Mucosa of gallbladder (tissue), 1 donor: ENCODE data around the gene TFAP2D. TPM values are rescaled to one million over a fixed set of nuclear protein-coding genes. Genes with fewer than 3 reads are reported as not detected.

Experiments
- DNase-seq: peaks from one replicate; pipeline ENCODE4 v3.0.0-alpha.2; 2020; ENCODE audit warnings: low spot score
- total RNA-seq: library from RNA; stranded (reverse); gene quantifications from one replicate; pipeline ENCODE4 v1.2.1, GENCODE V29; 2021
- donor health status: DM: no; HTN: no; CAD: no.

TFAP2D gene
- total RNA-seq, 1 donor from 2014 or later = not detected

GRCh38 chr6:50720623-50721022 lies 7.3 kb downstream of the TFAP2D start:
- no peak for DNase-seq

GRCh38 chr6:50721978-50722377 lies 8.7 kb downstream of the TFAP2D start:
- DNase-seq = no peak

GRCh38 chr6:50722829-50723554 lies 9.7 kb downstream of the TFAP2D start:
- DNase-seq = no peak

- DNase-seq = no peak
Measured at GRCh38 chr6:50724381-50725124, 11.2 kb downstream of the TFAP2D start.

GRCh38 chr6:50734488-50734887 lies 21.2 kb downstream of the TFAP2D start:
- DNase-seq = no peak

- DNase-seq = no peak
Measured at GRCh38 chr6:50742161-50742560, 28.8 kb downstream of the TFAP2D start.

GRCh38 chr6:50744976-50745375 lies 31.6 kb downstream of the TFAP2D start:
- DNase-seq = no peak

GRCh38 chr6:50762798-50763197 lies 49.5 kb downstream of the TFAP2D start:
- DNase-seq = no peak

GRCh38 chr6:50778696-50779095 lies 65.4 kb downstream of the TFAP2D start:
- no peak for DNase-seq

- no peak for DNase-seq
Measured at GRCh38 chr6:50780382-50780781, 67.1 kb downstream of the TFAP2D start.

GRCh38 chr6:50785921-50786320 lies 72.6 kb downstream of the TFAP2D start:
- no peak for DNase-seq

GRCh38 chr6:50791900-50792508 lies 78.7 kb downstream of the TFAP2D start:
- DNase-seq = peak; percentile 19

- DNase-seq = no peak
Measured at GRCh38 chr6:50792771-50793170, 79.4 kb downstream of the TFAP2D start.

- DNase-seq = no peak
Measured at GRCh38 chr6:50795574-50795973, 82.2 kb downstream of the TFAP2D start.

GRCh38 chr6:50804283-50804682 lies 91.0 kb downstream of the TFAP2D start:
- DNase-seq = no peak

- DNase-seq = no peak
Measured at GRCh38 chr6:50807035-50807434, 93.7 kb downstream of the TFAP2D start.

GRCh38 chr6:50815436-50816114 lies 102.2 kb downstream of the TFAP2D start:
- no peak for DNase-seq

GRCh38 chr6:50816115-50816675 lies 102.9 kb downstream of the TFAP2D start:
- DNase-seq = peak; percentile 72

- DNase-seq = no peak
Measured at GRCh38 chr6:50816947-50817645, 103.8 kb downstream of the TFAP2D start.

GRCh38 chr6:50817646-50817950 lies 104.3 kb downstream of the TFAP2D start:
- DNase-seq = no peak

- no peak for DNase-seq
Measured at GRCh38 chr6:50818020-50818419, 104.7 kb downstream of the TFAP2D start.

GRCh38 chr6:50818673-50819072 lies 105.3 kb downstream of the TFAP2D start, which contains the start of gene TFAP2B:
TFAP2B (plus strand) TSS chr6:50818871; CDS start chr6:50818892, 21 bp downstream.
- no peak for DNase-seq
